ENCODE measurements around the gene PTPRG. TPM values are rescaled to one million over a fixed set of nuclear protein-coding genes. Genes with fewer than 3 reads are reported as not detected.

The PTPRG gene
- total RNA-seq, 1 donor from 2014 or later, result 44.3 TPM

DNA sequence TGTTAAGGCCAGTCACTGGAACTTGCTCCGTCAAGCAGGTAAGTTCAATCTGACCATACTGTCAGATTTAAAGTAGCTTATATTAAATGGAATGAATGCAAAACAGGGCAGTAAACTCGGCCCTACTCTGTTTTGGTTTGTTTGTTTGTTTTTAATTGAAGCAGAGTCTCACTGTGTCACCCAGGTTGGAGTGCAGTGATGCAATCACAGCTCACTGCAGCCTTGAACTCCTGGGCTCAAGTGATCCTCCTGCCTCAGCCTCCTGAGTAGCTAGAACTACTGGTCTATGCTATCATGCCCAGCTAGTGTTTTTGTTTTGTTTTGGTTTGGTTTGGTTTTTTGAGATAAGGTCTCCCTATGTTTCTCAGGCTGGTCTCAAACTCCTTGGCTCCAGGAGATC is 507.0 kb downstream of the PTPRG start:
- no peak overlapping the region for H3K27ac Mint-ChIP-seq
- DNase-seq (ENCODE audit: low spot score, unreplicated experiment), result no peak
- no peaks in the 10 kb centered on the region for H3K27me3 Mint-ChIP-seq
- TF ChIP-seq, protein P1, sequence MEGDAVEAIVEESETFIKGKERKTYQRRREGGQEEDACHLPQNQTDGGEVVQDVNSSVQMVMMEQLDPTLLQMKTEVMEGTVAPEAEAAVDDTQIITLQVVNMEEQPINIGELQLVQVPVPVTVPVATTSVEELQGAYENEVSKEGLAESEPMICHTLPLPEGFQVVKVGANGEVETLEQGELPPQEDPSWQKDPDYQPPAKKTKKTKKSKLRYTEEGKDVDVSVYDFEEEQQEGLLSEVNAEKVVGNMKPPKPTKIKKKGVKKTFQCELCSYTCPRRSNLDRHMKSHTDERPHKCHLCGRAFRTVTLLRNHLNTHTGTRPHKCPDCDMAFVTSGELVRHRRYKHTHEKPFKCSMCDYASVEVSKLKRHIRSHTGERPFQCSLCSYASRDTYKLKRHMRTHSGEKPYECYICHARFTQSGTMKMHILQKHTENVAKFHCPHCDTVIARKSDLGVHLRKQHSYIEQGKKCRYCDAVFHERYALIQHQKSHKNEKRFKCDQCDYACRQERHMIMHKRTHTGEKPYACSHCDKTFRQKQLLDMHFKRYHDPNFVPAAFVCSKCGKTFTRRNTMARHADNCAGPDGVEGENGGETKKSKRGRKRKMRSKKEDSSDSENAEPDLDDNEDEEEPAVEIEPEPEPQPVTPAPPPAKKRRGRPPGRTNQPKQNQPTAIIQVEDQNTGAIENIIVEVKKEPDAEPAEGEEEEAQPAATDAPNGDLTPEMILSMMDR (IDR thresholded peaks at IDR 0.05; ENCODE audit: unreplicated experiment), result no peak
- no peaks in the 10 kb centered on the region for H3K9me3 Mint-ChIP-seq (ENCODE audit: low read depth)
- no peak overlapping the region for H3K4me3 Mint-ChIP-seq (ENCODE audit: low read depth)
- H3K4me1 Mint-ChIP-seq (ENCODE audit: low read depth), result peaks cover 4% of the 10 kb centered on the region
- H3K36me3 Mint-ChIP-seq (ENCODE audit: insufficient read depth), result no peaks in the 10 kb centered on the region

DNA sequence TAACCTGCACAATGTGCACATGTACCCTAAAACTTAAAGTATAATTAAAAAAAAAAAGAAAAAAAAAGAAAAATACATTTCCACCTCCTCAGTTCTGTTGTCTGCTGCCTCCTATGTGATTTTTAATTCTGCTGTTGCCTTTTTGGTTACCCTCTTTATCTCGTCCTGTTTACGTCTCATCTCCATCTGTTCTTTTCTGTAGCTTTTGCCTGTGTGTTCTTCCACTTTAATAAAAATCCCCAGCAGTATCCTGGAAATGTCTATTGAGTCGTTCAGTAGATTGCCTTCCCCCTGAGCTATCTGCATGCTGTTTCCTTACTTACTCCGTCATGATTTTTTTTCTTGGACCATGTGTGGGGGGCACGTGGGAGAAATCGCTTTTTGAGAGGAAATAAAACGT is 509.5 kb downstream of the PTPRG start:
- Mint-ChIP-seq H3K27ac (no peak overlapping the region), H3K4me3 (ENCODE audit: low read depth) (no peak overlapping the region), H3K4me1 (ENCODE audit: low read depth) (peaks cover 4% of the 10 kb centered on the region), H3K36me3 (ENCODE audit: insufficient read depth) (no peaks in the 10 kb centered on the region), H3K9me3 (ENCODE audit: low read depth) (no peaks in the 10 kb centered on the region), H3K27me3 (no peaks in the 10 kb centered on the region)
- no peak for DNase-seq (ENCODE audit: low spot score, unreplicated experiment)
- TF ChIP-seq, protein P1 (IDR thresholded peaks at IDR 0.05; ENCODE audit: unreplicated experiment), result no peak

DNA sequence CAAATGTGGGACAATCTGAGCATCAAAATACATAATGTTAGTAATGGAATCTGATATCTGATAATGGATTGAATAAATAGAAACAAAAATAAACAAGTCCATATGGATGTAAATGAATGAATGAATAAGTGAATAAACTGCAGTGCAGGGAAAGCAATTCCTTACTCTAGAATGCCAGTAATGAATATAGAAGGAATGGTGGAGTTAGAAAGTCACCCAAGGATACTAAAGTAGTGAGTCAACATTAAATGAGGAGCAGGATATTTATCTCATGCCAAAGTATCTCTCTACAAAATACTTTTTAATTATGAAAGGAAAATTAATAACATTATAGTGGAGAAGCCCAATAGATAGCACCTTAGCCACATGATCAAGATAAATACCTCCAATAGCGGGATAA is 511.7 kb downstream of the PTPRG start:
- TF ChIP-seq, protein P1 (IDR thresholded peaks at IDR 0.05; ENCODE audit: unreplicated experiment), result no peak
- peaks cover 4% of the 10 kb centered on the region for H3K4me1 Mint-ChIP-seq (ENCODE audit: low read depth)
- H3K36me3 Mint-ChIP-seq (ENCODE audit: insufficient read depth), result no peaks in the 10 kb centered on the region
- H3K27ac Mint-ChIP-seq, result no peak overlapping the region
- DNase-seq (ENCODE audit: low spot score, unreplicated experiment), result no peak
- H3K9me3 Mint-ChIP-seq (ENCODE audit: low read depth), result no peaks in the 10 kb centered on the region
- no peak overlapping the region for H3K4me3 Mint-ChIP-seq (ENCODE audit: low read depth)
- no peaks in the 10 kb centered on the region for H3K27me3 Mint-ChIP-seq

GRCh38 chr3:62084558-62084957 is 523.2 kb downstream of the PTPRG start:
- peaks cover 3% of the 10 kb centered on the region for H3K4me1 Mint-ChIP-seq (ENCODE audit: low read depth)
- H3K4me3 Mint-ChIP-seq (ENCODE audit: low read depth), result no peak overlapping the region
- no peak for DNase-seq (ENCODE audit: low spot score, unreplicated experiment)
- H3K27me3 Mint-ChIP-seq, result no peaks in the 10 kb centered on the region
- no peak overlapping the region for H3K27ac Mint-ChIP-seq
- H3K9me3 Mint-ChIP-seq (ENCODE audit: low read depth), result no peaks in the 10 kb centered on the region
- H3K36me3 Mint-ChIP-seq (ENCODE audit: insufficient read depth), result no peaks in the 10 kb centered on the region
- TF ChIP-seq, protein P1 (IDR thresholded peaks at IDR 0.05; ENCODE audit: unreplicated experiment), result no peak

DNA sequence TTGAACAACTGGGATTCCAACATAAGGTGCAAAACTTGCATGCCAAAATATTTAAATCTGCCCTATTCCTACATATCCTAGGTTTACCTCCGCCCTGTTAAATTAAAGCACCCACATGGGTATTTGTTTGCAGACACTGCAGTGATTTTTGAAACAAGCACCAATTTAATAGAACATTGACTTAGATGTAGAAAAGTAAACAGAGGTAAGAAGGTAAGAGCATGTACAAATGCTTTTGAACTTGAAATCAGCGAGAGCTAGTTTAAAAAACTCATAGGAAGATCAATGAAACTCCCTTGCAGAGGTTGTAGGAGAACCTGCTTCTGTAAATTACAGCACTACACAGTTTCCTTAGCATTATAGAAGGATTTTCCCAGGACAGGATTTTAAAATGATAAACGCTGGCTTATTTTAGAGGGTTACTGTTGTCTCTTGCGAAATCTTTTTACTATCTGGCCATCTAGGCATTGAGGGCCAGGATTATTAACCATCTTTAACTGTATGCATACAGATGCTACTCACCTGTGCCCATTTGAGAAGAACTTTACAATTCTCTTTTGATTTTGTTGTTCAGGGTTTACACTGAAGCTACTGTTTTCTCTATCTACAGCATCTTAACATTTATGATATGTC is 527.2 kb downstream of the PTPRG start:
- Mint-ChIP-seq H3K4me3 (ENCODE audit: low read depth) (no peak overlapping the region), H3K27ac (no peak overlapping the region), H3K36me3 (ENCODE audit: insufficient read depth) (no peaks in the 10 kb centered on the region), H3K4me1 (ENCODE audit: low read depth) (peaks cover 3% of the 10 kb centered on the region), H3K9me3 (ENCODE audit: low read depth) (no peaks in the 10 kb centered on the region), H3K27me3 (no peaks in the 10 kb centered on the region)
- TF ChIP-seq, protein P1 (IDR thresholded peaks at IDR 0.05; ENCODE audit: unreplicated experiment), result no peak
- no peak for DNase-seq (ENCODE audit: low spot score, unreplicated experiment)
